ENCODE results near the gene FRMD8. TPM values are rescaled to one million over a fixed set of nuclear protein-coding genes. Genes with fewer than 3 reads are reported as not detected.

Gene FRMD8
- total and polyA plus RNA-seq, 9 of the 15 experiments (the other 6 are each of a cell fraction or from before 2014, with no cell fraction given), result 4.5 to 54.5 (median 15.8) TPM

DNA sequence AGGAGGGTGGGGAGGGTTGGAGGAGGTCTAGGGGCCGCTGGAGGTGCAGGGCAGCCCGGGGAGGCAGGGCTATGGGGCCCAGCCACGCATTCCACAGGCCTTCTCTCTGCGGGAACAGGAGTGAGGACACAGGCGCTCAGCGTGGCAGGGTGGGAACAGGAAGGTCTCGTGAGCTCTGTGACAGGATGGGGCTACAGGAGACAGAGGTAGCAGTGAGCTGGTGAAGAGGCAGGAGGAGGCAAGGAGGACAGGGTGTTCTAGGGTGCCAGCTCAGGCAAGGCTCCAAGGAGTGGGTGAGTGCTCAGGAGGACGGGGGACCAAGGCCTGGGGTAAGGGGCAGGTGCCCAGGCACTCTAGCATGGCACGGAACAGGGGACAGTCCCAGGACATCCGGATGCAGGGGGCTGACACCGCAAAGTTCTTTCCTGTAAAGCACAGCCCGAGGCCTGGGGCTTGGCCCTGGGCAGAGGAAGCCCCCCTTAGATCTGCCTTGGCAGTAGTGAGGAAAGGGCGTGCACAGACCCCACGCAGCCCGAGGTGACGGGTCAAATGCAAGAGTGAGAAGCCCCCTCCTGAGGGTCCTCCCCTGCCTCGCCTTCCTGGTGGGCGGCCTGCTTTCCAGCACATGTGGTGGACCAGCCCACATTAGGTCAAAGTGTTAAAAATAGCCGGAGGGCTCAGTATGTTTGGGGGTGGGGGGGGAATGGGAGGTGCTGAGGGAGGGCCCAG, 31.4 kb downstream of the FRMD8 start (continued):
- TF ChIP-seq, protein P1, sequence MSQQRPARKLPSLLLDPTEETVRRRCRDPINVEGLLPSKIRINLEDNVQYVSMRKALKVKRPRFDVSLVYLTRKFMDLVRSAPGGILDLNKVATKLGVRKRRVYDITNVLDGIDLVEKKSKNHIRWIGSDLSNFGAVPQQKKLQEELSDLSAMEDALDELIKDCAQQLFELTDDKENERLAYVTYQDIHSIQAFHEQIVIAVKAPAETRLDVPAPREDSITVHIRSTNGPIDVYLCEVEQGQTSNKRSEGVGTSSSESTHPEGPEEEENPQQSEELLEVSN (IDR thresholded peaks at IDR 0.05; ENCODE audit: borderline replicate concordance in 1 of 2, extremely low read depth in 1 of 2, insufficient read depth in 1 of 2, insufficient read length in 1 of 2, low read depth in 1 of 2, low read length in 1 of 2, poor library complexity in 1 of 2, severe bottlenecking in 1 of 2), result peak in 1 of 2 experiments; percentile 29
- TF ChIP-seq PHB (CRISPR knock-in tag; IDR thresholded peaks at IDR 0.05) (no peak), RREB1 (CRISPR knock-in tag; IDR thresholded peaks at IDR 0.05) (no peak), RBFOX2 (IDR thresholded peaks at IDR 0.05; ENCODE audit: low read depth, low read length) (peak; percentile 11; the same call in 1 of the 2 replicates), CBFA2T2 (conservative IDR thresholded peaks at IDR 0.05) (no peak), ILF3 (IDR thresholded peaks at IDR 0.05; ENCODE audit: borderline replicate concordance) (no peak), ZNF436 (CRISPR knock-in tag; IDR thresholded peaks at IDR 0.05) (no peak), SMARCE1 (IDR thresholded peaks at IDR 0.05) (no peak), EGR1 (conservative IDR thresholded peaks at IDR 0.05) (0 out of 2 replicates have a peak, but pooled peaks have one; percentile 16), RFX5 (IDR thresholded peaks at IDR 0.05; ENCODE audit: low read depth, low read length) (no peak), ZNF695 (CRISPR knock-in tag; IDR thresholded peaks at IDR 0.05) (no peak), SMAD2 (IDR thresholded peaks at IDR 0.05; ENCODE audit: low read depth, low read length) (no peak), RFX7 (CRISPR knock-in tag; IDR thresholded peaks at IDR 0.05) (no peak), MNT (conservative IDR thresholded peaks at IDR 0.05) (no peak), TEAD4 (IDR thresholded peaks at IDR 0.05; ENCODE audit: low read length) (no peak), TEAD4 (CRISPR knock-in tag; IDR thresholded peaks at IDR 0.05; ENCODE audit: borderline replicate concordance) (no peak), CBX5 (IDR thresholded peaks at IDR 0.05; ENCODE audit: borderline replicate concordance, low read depth) (no peak), NR2F6 (CRISPR knock-in tag; IDR thresholded peaks at IDR 0.05) (no peak)
- TF ChIP-seq, protein P2, sequence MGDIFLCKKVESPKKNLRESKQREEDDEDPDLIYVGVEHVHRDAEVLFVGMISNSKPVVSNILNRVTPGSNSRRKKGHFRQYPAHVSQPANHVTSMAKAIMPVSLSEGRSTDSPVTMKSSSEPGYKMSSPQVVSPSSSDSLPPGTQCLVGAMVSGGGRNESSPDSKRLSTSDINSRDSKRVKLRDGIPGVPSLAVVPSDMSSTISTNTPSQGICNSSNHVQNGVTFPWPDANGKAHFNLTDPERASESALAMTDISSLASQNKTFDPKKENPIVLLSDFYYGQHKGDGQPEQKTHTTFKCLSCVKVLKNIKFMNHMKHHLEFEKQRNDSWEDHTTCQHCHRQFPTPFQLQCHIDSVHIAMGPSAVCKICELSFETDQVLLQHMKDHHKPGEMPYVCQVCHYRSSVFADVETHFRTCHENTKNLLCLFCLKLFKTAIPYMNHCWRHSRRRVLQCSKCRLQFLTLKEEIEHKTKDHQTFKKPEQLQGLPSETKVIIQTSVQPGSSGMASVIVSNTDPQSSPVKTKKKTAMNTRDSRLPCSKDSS (IDR thresholded peaks at IDR 0.05; ENCODE audit: low read depth, partially characterized antibody), result no peak

Measured in K562 (cell line).